MCF 10A (cell line): ENCODE data around the gene PSMB8. TPM values are rescaled to one million over a fixed set of nuclear protein-coding genes. Genes with fewer than 3 reads are reported as not detected.

Experiments
- BruUV-seq: library from RNA; stranded (reverse); fragments of 400-500 nt; replicated peaks from 2 replicates; lab custom pipeline; 2021; lab: Mats Ljungman, UMichigan
- CTCF ChIA-PET: fragments of 300-600 bp; sonication (Branson Sonifier 250); formaldehyde crosslinking; extraction: SDS; loops from one replicate; lab custom pipeline; 2021; ENCODE audit warnings: antibody characterized with exemption, inconsistent platforms; lab: Yijun Ruan, JAX
- POLR2A ChIA-PET: fragments of 300-600, 350-650 bp; sonication (Branson Sonifier 250); formaldehyde crosslinking; extraction: SDS; loops from one replicate; lab custom pipeline; 2020; ENCODE audit warnings: antibody characterized with exemption, inconsistent platforms; lab: Yijun Ruan, JAX
- DNase-seq: peaks from one replicate; pipeline ENCODE4 v3.0.0-alpha.2; 2018; ENCODE audit not compliant: unreplicated experiment
- H3K27ac Mint-ChIP-seq: one replicate; pipeline ENCODE4 v1.8.0; 2022; ENCODE audit warnings: mild to moderate bottlenecking, low read depth, mixed read lengths; ENCODE audit not compliant: unreplicated experiment
- H3K27me3 Mint-ChIP-seq: one replicate; pipeline ENCODE4 v1.8.0; 2022; ENCODE audit warnings: mixed read lengths; ENCODE audit not compliant: insufficient read depth, unreplicated experiment
- H3K36me3 Mint-ChIP-seq: one replicate; pipeline ENCODE4 v1.8.0; 2022; ENCODE audit warnings: mild to moderate bottlenecking, moderate library complexity, mixed read lengths; ENCODE audit not compliant: insufficient read depth, unreplicated experiment
- H3K4me1 Mint-ChIP-seq: one replicate; pipeline ENCODE4 v1.8.0; 2022; ENCODE audit warnings: mixed read lengths; ENCODE audit not compliant: insufficient read depth, unreplicated experiment
- H3K4me3 Mint-ChIP-seq: one replicate; pipeline ENCODE4 v1.8.0; 2022; ENCODE audit warnings: mild to moderate bottlenecking, moderate library complexity, mixed read lengths; ENCODE audit not compliant: unreplicated experiment
- H3K9me3 Mint-ChIP-seq: one replicate; pipeline ENCODE4 v1.8.0; 2022; ENCODE audit warnings: mixed read lengths; ENCODE audit not compliant: unreplicated experiment
- intact Hi-C: fragments of 100-400 bp; cut with micrococcal nuclease; formaldehyde crosslinking; loops from 2 replicates; pipeline ENCODE4 v1.14.1; 2022
- total RNA-seq: library from RNA; stranded (reverse); gene quantifications from 2 replicates; pipeline ENCODE4 v1.2.3, GENCODE V29; 2022
- TF ChIP-seq, protein P1 (sequence below): fragments of 200-600 bp; IDR thresholded peaks from one replicate; pipeline ENCODE4 v1.8.0; 2022; ENCODE audit warnings: antibody characterized with exemption, mild to moderate bottlenecking; ENCODE audit not compliant: unreplicated experiment

Gene PSMB8
- total RNA-seq, 1 experiment from 2014 or later, result 34.1 TPM

DNA sequence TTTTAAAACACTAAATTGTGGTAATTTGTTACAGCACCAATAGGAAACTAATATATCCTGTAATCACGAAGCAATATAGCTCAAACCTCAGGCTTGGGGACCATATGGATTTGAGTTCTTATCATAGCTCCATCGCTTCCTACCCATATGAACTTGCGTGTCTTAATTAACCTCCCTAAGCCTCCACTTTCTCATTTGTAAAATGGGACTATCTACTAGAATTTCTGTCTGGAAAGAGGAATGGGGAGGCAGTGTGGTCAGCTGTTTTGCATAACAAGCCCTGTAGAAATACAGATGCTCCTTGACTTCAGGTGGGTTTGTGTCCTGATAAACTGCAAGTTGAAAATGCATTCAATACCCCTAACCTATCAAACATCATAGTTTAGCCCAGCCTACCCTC lies 44.1 kb downstream of the PSMB8 start:
- no peak for DNase-seq
- Mint-ChIP-seq H3K36me3 (no peaks in the 10 kb centered on the region), H3K9me3 (peaks cover 8% of the 10 kb centered on the region), H3K4me3 (no peak overlapping the region), H3K27me3 (peaks cover 76% of the 10 kb centered on the region), H3K4me1 (peaks cover 12% of the 10 kb centered on the region), H3K27ac (no peak overlapping the region)
- no TSS peak for BruUV-seq
- ChIA-PET POLR2A (interaction anchor here (0.5 to 1.1 kb wide), 3 partner anchors 20 to 612 kb away, joined by 3 to 4 read pairs (median 3); no protein-coding TSS in a partner anchor), CTCF (interaction anchor here (0.6 to 4.3 kb wide), 9 partner anchors 13 to 554 kb away, joined by 3 to 22 read pairs (median 3); no protein-coding TSS in a partner anchor)
- intact Hi-C loops, result loop anchor here (5.0 kb wide), 1 partner anchor 97 kb away; no protein-coding TSS in a partner anchor
- TF ChIP-seq, protein P1, sequence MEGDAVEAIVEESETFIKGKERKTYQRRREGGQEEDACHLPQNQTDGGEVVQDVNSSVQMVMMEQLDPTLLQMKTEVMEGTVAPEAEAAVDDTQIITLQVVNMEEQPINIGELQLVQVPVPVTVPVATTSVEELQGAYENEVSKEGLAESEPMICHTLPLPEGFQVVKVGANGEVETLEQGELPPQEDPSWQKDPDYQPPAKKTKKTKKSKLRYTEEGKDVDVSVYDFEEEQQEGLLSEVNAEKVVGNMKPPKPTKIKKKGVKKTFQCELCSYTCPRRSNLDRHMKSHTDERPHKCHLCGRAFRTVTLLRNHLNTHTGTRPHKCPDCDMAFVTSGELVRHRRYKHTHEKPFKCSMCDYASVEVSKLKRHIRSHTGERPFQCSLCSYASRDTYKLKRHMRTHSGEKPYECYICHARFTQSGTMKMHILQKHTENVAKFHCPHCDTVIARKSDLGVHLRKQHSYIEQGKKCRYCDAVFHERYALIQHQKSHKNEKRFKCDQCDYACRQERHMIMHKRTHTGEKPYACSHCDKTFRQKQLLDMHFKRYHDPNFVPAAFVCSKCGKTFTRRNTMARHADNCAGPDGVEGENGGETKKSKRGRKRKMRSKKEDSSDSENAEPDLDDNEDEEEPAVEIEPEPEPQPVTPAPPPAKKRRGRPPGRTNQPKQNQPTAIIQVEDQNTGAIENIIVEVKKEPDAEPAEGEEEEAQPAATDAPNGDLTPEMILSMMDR, result no peak

DNA sequence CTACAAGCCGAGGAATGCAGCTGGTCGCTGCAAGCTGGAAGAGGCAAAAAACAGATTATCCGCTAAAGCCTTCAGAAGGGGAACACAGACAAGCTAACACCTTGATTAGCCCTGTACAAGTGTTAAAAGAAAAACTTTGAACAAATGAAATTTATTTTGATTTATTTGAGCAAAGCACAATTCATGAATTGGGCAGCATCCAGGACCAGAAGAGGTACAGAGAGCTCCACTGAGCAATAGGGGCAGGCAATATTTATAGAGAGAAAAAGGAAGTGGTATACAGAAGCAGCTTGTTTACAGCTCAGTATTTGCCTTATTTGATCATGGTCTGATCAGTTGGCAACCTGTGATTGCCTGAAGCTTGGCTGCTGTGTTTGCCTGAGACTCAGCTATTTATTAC lies 44.7 kb downstream of the PSMB8 start:
- ChIA-PET CTCF (interaction anchor here (0.6 to 4.3 kb wide), 9 partner anchors 12 to 681 kb away, joined by 3 to 22 read pairs (median 3); no protein-coding TSS in a partner anchor), POLR2A (interaction anchor here (0.5 to 1.1 kb wide), 3 partner anchors 20 to 612 kb away, joined by 3 to 4 read pairs (median 3); no protein-coding TSS in a partner anchor)
- TF ChIP-seq, protein P1, result no peak
- Mint-ChIP-seq H3K4me1 (peaks cover 12% of the 10 kb centered on the region), H3K27ac (no peak overlapping the region), H3K9me3 (peaks cover 8% of the 10 kb centered on the region), H3K4me3 (no peak overlapping the region), H3K27me3 (peaks cover 76% of the 10 kb centered on the region), H3K36me3 (no peaks in the 10 kb centered on the region)
- BruUV-seq, result no TSS peak
- DNase-seq, result no peak
- intact Hi-C loops, result loop anchor here (5.0 kb wide), 1 partner anchor 97 kb away; no protein-coding TSS in a partner anchor

DNA sequence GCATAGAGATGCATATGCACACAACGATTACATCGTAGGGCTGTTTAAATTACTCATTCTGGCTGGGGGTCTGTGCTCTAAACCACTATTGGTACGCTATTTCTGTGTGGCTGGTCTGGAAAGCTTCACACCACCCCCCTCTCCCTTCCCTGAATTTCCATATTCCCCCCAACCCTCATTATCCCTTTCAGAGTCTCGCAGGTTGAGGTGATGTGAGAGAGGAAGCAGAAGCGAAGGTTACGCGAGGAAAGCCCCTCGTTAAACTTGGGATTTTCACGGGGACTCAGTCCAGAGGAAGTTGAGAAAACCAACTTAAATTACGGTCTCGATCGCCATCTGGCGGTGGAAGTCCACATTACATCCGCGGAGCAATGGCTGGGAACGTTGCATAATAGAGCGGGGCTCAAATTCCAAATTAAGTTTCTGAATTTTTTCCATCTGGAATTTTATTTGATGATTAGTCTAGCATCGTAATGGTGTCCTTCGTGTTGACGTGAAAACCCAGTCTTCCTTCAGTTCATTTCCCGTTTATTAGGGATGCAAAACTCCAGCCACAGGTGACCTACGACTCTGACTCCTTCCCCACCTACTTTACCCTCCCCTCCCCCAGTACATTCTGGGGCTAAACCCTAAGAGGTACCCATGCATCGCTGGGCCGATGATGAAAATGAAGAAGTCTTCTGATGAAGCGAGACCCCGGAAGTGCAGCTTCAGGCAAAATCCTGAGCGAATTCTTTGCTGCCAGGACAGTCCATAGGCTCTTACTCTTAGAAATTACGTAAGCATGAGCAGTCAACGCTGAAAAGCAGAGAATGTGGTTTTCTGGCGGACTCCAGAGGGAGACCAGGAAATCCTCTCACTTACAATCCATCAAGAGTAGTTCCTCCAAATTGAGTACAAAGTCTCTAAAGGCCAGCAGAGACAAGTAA lies 46.7 kb downstream of the PSMB8 start:
- intact Hi-C loops, result loop anchor here (1.0 to 5.0 kb wide), 2 partner anchors 71 to 95 kb away; no protein-coding TSS in a partner anchor
- Mint-ChIP-seq H3K4me1 (peaks cover 12% of the 10 kb centered on the region), H3K36me3 (no peaks in the 10 kb centered on the region), H3K4me3 (peak overlapping the region; percentile 62), H3K27me3 (peaks cover 76% of the 10 kb centered on the region), H3K9me3 (peaks cover 8% of the 10 kb centered on the region), H3K27ac (no peak overlapping the region)
- peak; percentile 66 for DNase-seq
- POLR2A ChIA-PET, result interaction anchor here (1.0 kb wide), 1 partner anchor 12 kb away, joined by 4 read pairs; no protein-coding TSS in a partner anchor
- TF ChIP-seq, protein P1, result peak; percentile 84
- BruUV-seq, result no TSS peak
- CTCF ChIA-PET, result interaction anchor here (0.6 to 4.3 kb wide), 17 partner anchors 10 to 399 kb away, joined by 3 to 22 read pairs (median 3); no protein-coding TSS in a partner anchor

DNA sequence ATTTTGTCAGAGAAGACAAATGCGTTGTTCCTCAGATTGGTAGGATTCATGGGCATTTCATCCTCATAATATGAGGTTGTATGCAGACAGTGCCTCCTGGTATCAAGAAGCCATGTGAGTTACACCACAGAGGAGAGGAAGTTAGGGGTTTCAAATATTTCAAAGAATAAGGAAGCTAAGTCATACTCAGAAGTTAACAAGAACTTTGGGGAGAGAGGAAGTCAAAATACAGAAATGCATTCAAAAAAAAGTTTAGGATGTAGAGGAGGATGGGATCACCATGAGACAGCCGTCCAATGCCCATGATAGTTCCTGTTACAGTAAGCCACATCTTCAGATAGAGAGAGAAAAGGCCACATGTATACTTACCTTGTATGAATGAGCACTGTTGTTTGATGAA lies 49.3 kb downstream of the PSMB8 start:
- peaks cover 84% of the 10 kb centered on the region for H3K27me3 Mint-ChIP-seq
- BruUV-seq, result no TSS peak
- H3K4me3 Mint-ChIP-seq, result no peak overlapping the region
- peaks cover 8% of the 10 kb centered on the region for H3K9me3 Mint-ChIP-seq
- ChIA-PET POLR2A (no interaction called here), CTCF (interaction anchor here (0.7 to 2.1 kb wide), 5 partner anchors 26 to 549 kb away, joined by 3 to 11 read pairs (median 4); no protein-coding TSS in a partner anchor)
- TF ChIP-seq, protein P1, result no peak
- DNase-seq, result no peak
- intact Hi-C loops, result no loop called here
- H3K4me1 Mint-ChIP-seq, result peaks cover 12% of the 10 kb centered on the region
- H3K27ac Mint-ChIP-seq, result no peak overlapping the region
- H3K36me3 Mint-ChIP-seq, result no peaks in the 10 kb centered on the region
